Dedifferentiated amniotic fluid mesenchymal stem cell (primary cell): ENCODE data around the gene RGS14.

Experiments used
- DNase-seq: peaks from one replicate; pipeline ENCODE4 v3.0.0-alpha.2; 2016; ENCODE audit errors: extremely low spot score

RGS14 gene

GRCh38 chr5:177378884-177379883 is 21.5 kb downstream of the RGS14 start:
- DNase-seq = peak; percentile 77

- DNase-seq = no peak
These were observed 23.0 kb downstream of the RGS14 start for GRCh38 chr5:177380805-177381126.

DNA sequence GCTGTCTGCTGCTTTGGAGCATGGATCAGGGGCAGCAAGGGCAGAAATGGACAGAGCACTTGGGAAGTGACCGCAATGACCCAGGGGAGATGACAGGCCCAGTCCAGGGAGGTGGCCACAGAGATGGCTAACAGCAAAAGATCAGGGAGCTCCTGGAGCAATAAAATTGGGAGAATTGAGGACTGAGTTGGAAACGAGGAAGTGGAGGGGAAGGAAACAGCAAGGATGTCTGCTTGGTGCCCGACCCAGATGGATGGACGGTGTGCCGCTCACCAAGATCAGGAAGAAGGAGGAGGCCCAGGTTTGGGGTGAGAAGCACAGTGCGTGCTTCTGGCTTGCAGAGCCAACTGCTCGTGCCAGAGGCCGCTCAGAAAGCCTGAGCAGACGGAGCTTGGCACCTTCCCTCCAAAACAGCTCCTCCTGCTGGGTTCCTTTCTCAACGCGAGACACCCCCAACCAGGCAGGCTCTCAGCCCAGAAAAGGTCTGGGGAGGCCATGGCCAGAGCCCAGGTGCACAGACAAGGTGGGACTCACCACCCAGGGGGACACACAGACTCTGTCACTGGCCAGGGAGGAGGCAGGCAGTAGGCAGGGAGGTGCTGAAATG is 24.8 kb downstream of the RGS14 start:
- no peak for DNase-seq

GRCh38 chr5:177383181-177383580 is 25.5 kb downstream of the RGS14 start:
- DNase-seq = no peak

DNA sequence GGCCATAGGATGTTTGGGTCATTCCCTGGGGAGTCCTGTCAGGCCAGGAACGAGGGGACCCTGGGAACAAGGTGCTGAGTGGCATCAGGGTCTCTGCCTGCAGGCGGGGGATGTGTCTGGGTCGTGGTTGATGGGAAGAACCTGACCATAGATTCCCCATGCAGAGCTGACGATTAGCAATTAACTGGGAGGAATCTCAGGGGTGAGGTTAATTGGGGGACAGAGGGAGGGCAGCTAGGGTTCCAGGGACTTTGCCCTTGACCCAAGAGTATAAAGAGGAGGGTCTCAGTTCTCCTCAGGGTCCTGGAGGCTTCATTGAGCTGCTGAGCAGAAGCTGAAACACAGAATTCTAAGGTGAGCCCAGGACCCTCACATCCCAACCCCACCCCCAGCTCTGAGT is 26.4 kb downstream of the RGS14 start, which contains the start of gene SLC34A1:
TSS of gene SLC34A1 (plus strand) at position 301 of the 400 bp plus-strand sequence. CDS start 1,308 bp downstream, outside the sequence.
- no peak for DNase-seq

DNA sequence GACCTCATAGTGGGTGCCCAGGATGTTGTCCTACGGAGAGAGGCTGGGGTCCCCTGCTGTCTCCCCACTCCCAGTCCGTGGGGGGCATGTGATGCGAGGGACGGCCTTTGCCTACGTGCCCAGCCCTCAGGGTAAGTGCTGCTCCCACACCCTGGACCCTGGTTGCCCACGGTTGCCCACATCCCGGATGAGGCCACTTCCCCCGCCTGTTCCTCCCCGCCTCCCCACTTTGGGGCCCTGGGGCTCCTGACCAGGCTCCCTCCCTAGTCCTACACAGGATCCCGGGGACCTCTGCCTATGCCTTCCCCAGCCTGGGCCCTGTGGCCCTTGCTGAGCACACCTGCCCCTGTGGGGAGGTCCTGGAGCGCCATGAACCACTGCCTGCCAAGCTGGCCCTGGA is 28.0 kb downstream of the RGS14 start:
- DNase-seq = no peak

DNA sequence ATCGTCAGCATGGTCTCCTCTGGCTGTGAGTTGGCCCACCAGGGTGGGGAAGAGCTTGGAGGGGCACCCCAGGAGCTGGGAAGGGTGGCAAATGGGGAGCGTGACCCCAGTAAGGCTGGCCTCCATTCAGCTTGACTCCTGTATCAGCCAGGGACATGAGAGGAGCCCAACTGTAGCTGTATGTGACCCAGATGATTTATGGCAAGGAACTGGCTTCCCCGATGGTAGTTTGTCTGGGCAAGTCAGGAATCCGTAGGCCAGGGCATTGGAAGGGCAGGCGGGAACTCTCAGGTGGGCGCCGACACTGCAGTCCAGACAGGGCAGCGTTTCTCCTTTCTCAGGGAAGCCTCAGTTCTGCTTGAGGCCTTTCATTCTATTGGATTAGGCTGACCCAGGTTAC is 28.8 kb downstream of the RGS14 start:
- DNase-seq = no peak

DNA sequence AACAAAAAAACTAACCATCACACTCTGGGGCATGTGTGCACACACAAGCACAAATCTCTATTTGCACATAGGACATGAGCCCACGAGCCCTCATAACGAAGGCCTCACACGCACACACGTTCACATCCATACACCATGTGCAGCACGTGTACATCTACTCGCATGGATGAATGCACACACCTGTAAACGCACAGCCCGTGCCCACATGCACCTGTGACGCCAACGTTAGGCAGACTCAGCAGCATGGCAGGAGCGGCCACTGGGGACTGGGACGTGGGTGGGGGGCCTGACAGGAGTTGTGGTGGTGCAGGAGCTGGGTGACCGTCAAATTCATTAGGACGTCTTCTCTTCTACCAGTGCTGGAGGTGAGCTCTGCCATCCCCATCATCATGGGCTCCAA is 29.7 kb downstream of the RGS14 start:
- DNase-seq = no peak

DNA sequence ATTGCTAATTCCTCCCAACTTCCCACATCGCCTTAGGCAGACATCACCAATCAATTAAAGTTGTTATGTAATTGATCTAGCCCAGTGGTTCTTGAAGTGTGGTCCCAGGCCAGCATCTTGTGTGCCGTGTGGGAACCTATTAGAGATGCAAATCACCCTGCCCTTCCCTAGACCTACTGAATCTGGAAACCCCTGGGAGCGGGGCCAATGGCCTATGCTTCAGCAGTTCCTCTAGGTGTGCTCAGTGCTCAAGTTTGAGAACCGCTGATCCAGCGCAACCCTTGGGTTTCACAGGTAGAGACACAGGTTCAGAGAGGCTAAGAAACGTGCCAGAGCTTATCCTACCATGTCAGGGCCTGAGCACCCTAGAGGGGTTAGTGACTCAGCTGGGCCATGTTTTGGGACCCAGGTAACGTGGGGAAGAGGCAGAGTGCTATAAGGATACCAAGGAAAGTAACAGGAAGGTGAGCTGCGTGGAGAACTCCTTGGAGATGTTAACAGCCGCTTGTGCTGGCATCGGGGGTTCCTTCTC is 30.9 kb downstream of the RGS14 start:
- no peak for DNase-seq

GRCh38 chr5:177389241-177390169 is 31.8 kb downstream of the RGS14 start:
- peak; percentile 82 for DNase-seq

GRCh38 chr5:177390363-177391300 is 32.9 kb downstream of the RGS14 start:
- DNase-seq = peak; percentile 77

GRCh38 chr5:177392765-177393164 is 35.0 kb downstream of the RGS14 start:
- no peak for DNase-seq

DNA sequence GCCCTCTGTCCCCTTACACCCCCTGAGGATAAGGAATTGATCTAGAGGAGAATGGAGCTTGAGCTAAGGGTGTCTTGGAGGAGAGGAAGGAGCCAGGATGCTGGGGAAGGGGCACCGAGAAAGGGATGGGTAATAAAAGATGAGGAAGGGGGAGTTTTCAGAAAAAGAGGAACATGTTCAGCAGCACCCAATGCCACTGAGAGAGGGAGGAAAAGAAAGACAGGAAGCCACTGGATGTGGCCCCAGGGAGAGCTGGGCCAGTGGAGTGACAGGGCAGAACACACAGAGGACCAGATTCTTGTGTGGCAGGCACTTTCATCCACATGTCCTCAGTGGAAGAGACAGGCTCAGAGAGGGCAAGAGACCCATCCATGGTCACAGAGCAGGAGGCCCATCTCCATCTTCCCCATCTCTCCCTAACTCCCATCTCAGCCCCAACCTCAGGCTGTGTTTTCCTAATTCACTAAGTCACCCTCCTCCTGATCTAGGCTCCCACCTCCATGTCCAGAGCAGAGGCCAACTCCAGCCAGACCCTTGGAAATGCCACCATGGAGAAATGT is 35.6 kb downstream of the RGS14 start:
- DNase-seq = no peak

DNA sequence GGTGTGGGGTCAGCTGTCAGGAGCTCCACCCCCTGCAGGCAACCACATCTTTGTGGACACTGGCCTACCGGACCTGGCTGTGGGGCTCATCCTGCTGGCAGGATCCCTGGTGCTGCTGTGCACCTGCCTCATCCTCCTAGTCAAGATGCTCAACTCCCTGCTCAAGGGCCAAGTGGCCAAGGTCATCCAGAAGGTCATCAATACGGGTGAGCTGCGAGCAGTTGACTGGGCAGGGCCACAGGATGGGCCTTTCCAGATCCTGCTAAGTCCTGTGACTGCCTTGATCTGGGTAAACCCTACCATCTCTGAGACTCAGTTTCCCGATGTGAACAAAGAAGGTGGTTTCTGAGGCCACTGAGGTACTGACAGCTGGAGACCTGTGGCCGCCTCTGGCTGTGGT is 36.3 kb downstream of the RGS14 start:
- DNase-seq = no peak

- DNase-seq = no peak
These were observed 38.4 kb downstream of the RGS14 start for GRCh38 chr5:177396078-177396477.

DNA sequence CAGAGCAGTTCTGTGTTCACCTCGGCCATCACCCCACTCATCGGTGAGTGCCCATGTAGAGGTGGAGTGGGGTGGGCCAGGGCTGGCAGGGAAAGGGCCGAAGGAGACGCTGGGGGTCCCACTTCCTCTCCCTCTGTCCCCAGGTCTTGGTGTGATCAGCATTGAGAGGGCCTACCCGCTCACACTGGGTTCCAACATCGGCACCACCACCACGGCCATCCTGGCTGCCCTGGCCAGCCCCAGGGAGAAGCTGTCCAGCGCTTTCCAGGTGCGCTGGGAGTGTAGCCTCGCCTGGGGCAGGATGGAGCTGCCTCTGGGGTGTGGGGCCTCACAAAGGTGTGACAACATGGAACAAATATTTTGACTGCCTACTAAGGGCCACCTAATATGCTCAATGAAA is 39.1 kb downstream of the RGS14 start:
- DNase-seq = no peak

GRCh38 chr5:177397875-177398390 is 40.2 kb downstream of the RGS14 start:
- no peak for DNase-seq

DNA sequence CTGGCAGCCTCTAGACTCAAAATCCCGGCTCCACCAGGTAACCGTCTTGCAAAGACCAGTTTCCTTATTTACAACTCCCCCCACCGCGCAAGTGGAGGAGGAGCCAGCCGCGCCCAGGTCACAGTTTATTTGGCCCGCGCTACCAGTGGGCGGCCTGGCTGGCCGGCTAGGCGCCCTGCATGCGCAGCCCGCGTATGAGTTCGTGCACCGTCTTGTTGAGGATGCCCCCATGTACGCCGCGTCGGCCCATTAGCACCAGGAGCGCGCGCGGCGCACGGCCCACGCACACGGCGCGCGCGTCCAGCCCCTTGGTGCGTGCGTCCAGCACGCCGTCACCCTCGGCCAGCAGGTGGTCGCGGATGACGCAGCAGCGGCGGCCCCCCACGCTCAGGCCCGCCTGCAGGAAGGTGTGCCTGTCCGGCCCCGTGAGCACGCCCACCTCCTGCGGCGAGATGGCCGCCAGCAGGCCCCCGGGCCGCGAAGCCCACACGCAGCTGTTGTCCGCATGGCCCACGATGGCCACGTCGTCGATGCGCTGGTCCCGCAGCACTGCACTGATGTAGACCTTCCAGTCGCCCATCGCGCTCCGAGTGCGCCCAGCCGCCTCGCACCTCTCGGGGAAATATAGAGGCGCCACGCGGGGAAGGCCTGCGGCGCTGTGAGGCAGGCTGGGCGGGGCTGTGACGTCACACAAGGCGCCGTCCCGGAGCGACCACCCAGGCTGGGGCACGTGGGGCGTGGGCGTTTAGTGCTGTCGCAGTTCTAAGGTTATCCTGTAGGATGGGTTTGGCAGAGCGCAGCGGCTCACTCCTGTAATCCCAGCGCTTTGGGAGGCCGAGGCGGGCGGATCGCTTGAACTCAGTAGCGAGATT is 42.5 kb downstream of the RGS14 start, which contains the start of gene PFN3:
TSS of gene PFN3 (minus strand) at position 665 of the 872 bp plus-strand sequence. CDS start at position 580, 85 bp downstream.
- DNase-seq = no peak
